ENCODE data around the gene PLEK.

The PLEK gene

GRCh38 chr2:68414452-68414851, 49.4 kb downstream of the PLEK start:
- H3F3A ChIP-seq (ENCODE audit: control insufficient read depth, insufficient read depth), result peaks cover 14% of the 10 kb centered on the region
- no peaks in the 10 kb centered on the region for H3K79me2 ChIP-seq (ENCODE audit: control insufficient read depth, low read length)
- H3K9me2 ChIP-seq (replicated peaks; ENCODE audit: control insufficient read depth, low read length), result no peaks in the 10 kb centered on the region
- no peak overlapping the region for H3K27ac ChIP-seq (ENCODE audit: low read depth, low read length)
- no peaks in the 10 kb centered on the region for H3K36me3 ChIP-seq (ENCODE audit: control insufficient read depth, low read length)
- no peak overlapping the region for H3K4me3 ChIP-seq (ENCODE audit: low read length)
- peaks cover 74% of the 10 kb centered on the region for H3K4me1 ChIP-seq (ENCODE audit: control insufficient read depth, low read length)
- TF ChIP-seq CTCF (IDR thresholded peaks at IDR 0.05; ENCODE audit: low read depth, low read length, poor library complexity, severe bottlenecking) (no peak), EZH2phosphoT487 (IDR thresholded peaks at IDR 0.05; ENCODE audit: borderline replicate concordance, low read length) (no peak)
- no peak overlapping the region for H3K4me2 ChIP-seq (ENCODE audit: low read length)
- H3K9me3 ChIP-seq (ENCODE audit: control insufficient read depth, insufficient read depth, low read length), result no peaks in the 10 kb centered on the region; the same call in 1 of the 2 replicates
- no peaks in the 10 kb centered on the region for H3K27me3 ChIP-seq (ENCODE audit: control insufficient read depth, low read length)
- no peaks in the 10 kb centered on the region for H4K20me1 ChIP-seq (ENCODE audit: control insufficient read depth, insufficient read depth, low read depth, low read length)

- H3K4me1 ChIP-seq (ENCODE audit: control insufficient read depth, low read length), result peaks cover 74% of the 10 kb centered on the region
- no peaks in the 10 kb centered on the region for H3K36me3 ChIP-seq (ENCODE audit: control insufficient read depth, low read length)
- H3K4me2 ChIP-seq (ENCODE audit: low read length), result no peak overlapping the region
- H3F3A ChIP-seq (ENCODE audit: control insufficient read depth, insufficient read depth), result peaks cover 14% of the 10 kb centered on the region
- no peak overlapping the region for H3K4me3 ChIP-seq (ENCODE audit: low read length)
- no peaks in the 10 kb centered on the region for H3K27me3 ChIP-seq (ENCODE audit: control insufficient read depth, low read length)
- H3K9me3 ChIP-seq (ENCODE audit: control insufficient read depth, insufficient read depth, low read length), result no peaks in the 10 kb centered on the region; the same call in 1 of the 2 replicates
- H4K20me1 ChIP-seq (ENCODE audit: control insufficient read depth, insufficient read depth, low read depth, low read length), result no peaks in the 10 kb centered on the region
- TF ChIP-seq EZH2phosphoT487 (IDR thresholded peaks at IDR 0.05; ENCODE audit: borderline replicate concordance, low read length) (no peak), CTCF (IDR thresholded peaks at IDR 0.05; ENCODE audit: low read depth, low read length, poor library complexity, severe bottlenecking) (no peak)
- H3K9me2 ChIP-seq (replicated peaks; ENCODE audit: control insufficient read depth, low read length), result no peaks in the 10 kb centered on the region
- no peaks in the 10 kb centered on the region for H3K79me2 ChIP-seq (ENCODE audit: control insufficient read depth, low read length)
- no peak overlapping the region for H3K27ac ChIP-seq (ENCODE audit: low read depth, low read length)
Observed at GRCh38 chr2:68414876-68415275, 49.8 kb downstream of the PLEK start.

- Histone ChIP-seq H3F3A (ENCODE audit: control insufficient read depth, insufficient read depth) (peaks cover 14% of the 10 kb centered on the region), H3K4me2 (ENCODE audit: low read length) (no peak overlapping the region), H3K27ac (ENCODE audit: low read depth, low read length) (no peak overlapping the region), H3K4me3 (ENCODE audit: low read length) (no peak overlapping the region), H3K4me1 (ENCODE audit: control insufficient read depth, low read length) (peaks cover 74% of the 10 kb centered on the region), H3K79me2 (ENCODE audit: control insufficient read depth, low read length) (no peaks in the 10 kb centered on the region), H3K27me3 (ENCODE audit: control insufficient read depth, low read length) (no peaks in the 10 kb centered on the region), H3K9me2 (replicated peaks; ENCODE audit: control insufficient read depth, low read length) (no peaks in the 10 kb centered on the region), H3K9me3 (ENCODE audit: control insufficient read depth, insufficient read depth, low read length) (no peaks in the 10 kb centered on the region; the same call in 1 of the 2 replicates), H3K36me3 (ENCODE audit: control insufficient read depth, low read length) (no peaks in the 10 kb centered on the region), H4K20me1 (ENCODE audit: control insufficient read depth, insufficient read depth, low read depth, low read length) (no peaks in the 10 kb centered on the region)
- TF ChIP-seq EZH2phosphoT487 (IDR thresholded peaks at IDR 0.05; ENCODE audit: borderline replicate concordance, low read length), result no peak
- no peak for TF ChIP-seq CTCF (IDR thresholded peaks at IDR 0.05; ENCODE audit: low read depth, low read length, poor library complexity, severe bottlenecking)
Observed at GRCh38 chr2:68415521-68415920, 50.4 kb downstream of the PLEK start.
